Ramos (cell line): ENCODE measurements around the gene ITIH3.

ENCODE experiments used
- in situ Hi-C: fragments of 300-500 bp; cut with MboI; formaldehyde crosslinking; loops from one replicate; pipeline ENCODE4 v1.14.3; 2022; ENCODE audit warnings: low sequenced_read_pairs; ENCODE audit not compliant: unreplicated experiment

The ITIH3 gene

DNA sequence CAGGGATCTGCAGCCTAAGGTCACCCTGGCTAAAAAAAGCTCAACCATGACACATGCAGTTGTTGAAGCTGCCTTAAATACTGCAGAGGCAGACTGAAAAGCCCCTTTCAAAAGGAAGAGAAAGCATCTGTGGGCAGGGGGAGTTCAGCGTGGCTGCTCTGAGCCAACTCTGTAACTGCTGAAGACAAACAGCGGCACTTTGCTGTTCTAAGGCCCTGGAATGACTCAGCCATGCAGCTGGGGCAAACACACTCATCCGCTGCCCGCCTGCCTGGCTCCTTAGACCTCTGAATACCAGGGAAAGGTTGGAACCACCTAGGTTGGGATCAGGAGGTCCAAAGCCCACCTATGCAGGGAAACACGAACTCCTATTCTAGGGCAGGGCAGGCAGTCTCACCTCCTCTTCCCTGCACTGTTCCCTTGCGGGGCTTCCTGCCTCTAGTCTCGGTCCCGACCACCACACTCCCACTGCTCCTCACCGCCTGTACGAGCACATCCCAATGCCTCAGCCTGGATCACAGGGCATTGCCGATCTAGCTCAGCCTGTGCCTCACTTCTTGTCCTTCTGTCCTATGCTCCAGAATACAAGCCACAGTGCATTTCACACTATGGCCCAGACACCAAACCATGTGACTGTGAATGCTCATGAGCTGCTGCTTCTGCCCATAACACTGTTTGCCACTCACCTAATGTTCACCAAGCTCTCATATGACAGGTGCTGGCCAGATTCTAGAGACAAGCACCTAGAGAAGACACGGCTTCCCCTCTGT, 46.8 kb downstream of the ITIH3 start:
- in situ Hi-C loops, result no loop called here

DNA sequence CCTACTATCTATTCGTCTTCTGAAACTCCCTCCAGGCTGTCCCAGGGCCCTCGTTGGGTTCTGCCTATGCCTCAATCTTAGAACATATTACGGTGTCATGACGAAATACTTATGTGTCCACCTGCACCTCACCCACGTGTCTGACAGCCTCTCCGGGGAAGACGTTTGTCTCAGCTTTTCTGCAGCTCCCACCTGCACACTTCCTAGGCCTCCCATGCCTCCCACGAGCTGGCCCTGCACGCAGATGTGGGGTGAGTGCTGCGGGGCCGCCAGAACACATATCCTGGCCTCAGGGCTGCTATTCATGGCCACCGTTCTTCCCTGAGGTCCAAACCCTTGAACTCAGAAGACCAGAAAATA, 47.4 kb downstream of the ITIH3 start:
- in situ Hi-C loops, result no loop called here

DNA sequence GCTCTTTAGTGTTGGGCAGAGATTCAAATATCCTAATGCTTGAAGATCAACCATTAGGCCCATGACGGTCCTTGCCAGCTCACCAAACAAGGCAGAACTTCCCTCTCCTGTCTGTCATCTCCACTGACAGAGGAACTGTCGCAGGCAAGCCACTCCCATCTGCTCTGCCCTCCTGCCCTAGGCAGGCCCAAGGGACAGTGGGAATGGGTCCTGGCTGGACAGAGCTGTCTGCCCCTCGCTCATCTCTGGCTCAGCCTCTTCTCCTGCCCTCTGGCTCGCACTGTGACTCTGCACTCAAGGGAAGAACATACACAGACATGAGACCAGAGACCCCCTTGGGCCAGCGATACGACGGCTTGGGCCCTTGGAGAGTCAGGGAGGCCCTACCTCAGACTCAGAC, 47.8 kb downstream of the ITIH3 start:
- in situ Hi-C loops, result no loop called here

DNA sequence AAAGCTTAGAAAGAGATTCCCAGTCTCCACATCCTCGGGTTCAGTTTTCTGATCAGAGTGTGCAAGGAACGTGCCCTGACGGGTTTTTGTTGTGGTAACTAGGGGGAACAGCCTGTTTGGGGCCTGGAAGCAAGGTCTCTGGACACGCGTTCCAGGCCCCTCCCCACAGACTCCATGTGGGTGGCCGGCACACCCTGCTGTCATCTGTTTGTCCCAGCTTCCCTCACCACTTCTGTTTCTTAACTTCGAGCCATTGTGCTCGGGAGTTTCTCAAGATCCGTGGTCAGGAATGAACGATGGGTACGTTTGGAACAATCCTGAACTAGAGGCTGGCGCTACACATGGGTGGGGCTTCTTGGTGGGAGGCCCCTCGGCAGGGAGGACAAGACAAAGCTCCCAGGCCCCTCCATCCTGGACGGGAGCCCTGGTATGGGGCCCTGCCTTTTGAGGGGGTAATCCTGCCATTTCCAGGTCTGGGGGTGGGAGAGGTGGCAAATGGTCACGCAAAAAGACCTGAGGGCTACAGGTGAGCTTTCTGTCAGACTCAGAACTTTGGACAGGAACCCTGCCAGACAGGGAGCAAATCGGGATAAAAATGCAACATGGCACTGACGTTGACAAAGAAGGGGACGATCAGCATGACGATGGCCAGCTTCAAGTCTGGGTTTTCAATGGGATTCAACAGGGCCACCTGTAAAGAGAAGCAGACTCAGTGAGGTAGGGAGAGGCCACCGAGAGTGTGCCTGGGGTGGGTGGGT, 48.7 kb downstream of the ITIH3 start:
- in situ Hi-C loops, result no loop called here

DNA sequence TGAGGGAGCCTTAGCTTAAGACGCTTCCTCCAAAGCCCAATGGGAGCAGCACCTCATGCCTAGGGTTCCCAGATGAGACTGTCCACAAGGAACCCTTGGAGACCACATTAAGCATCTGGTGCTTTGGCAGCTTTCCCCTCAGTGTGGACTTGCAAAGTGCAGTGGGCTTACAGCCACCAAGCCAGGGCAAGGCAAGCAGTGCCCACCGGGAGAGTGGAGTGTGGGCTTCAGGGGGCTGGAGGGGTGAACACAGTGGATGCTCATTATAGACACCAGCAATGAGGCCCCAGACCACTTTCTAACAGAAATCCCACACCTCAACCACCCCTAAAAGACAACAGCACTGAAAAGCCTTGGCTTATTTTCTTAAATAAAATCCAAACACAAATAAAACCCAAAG, 49.3 kb downstream of the ITIH3 start:
- in situ Hi-C loops, result no loop called here

DNA sequence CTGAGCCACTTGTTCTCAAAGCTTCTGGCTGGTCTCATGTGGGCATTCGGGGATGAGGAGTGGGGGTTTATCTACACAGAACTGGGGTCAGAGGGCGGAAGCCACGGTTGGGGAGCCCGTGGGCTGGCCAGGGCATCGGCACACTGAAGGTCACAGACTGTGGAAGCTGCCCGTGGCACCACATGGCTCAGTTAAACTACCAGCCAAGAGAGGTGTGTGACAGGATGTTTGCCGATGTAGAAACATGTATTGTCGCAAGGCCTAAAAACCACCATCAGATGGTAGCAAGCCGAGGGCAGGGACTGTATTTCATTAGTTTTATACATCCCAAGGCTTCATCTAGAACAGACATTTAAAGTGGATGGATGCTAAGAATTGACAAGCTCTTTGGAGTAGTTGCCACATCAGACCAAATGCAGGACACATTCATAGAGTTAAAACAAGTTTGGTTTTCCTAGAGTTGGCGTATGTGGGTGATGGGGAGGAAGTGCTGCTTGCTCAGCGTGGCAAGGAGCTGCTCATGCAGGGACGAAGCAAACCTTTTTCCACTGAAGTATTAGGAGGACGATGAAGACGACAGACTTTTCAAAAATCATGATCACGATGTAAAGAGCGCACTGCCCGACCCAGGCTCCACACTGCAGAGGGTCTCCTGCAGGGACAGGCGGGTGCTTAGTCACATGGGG, 49.8 kb downstream of the ITIH3 start:
- in situ Hi-C loops, result no loop called here

DNA sequence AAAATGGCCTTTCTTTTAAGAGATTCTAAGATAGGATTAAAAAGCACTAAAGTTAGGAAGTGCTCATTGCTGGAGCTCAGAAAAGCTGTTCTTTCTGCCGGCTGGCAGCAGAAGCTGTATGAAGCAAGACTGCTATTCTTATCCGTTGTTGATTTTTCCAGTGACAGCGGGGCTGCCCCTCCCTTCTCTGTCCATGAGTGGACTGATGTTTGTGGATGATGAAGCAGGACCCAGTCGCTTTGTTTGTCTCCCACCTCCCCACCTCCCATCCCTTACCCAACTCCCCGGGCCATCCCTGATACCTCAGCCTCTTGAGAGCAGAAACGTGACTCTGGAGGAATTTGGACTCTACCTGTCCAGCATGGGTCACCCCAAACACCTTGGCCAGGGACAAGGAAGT, 50.6 kb downstream of the ITIH3 start:
- in situ Hi-C loops, result loop anchor here (5.0 kb wide), 1 partner anchor 227 kb away; no protein-coding TSS in a partner anchor

DNA sequence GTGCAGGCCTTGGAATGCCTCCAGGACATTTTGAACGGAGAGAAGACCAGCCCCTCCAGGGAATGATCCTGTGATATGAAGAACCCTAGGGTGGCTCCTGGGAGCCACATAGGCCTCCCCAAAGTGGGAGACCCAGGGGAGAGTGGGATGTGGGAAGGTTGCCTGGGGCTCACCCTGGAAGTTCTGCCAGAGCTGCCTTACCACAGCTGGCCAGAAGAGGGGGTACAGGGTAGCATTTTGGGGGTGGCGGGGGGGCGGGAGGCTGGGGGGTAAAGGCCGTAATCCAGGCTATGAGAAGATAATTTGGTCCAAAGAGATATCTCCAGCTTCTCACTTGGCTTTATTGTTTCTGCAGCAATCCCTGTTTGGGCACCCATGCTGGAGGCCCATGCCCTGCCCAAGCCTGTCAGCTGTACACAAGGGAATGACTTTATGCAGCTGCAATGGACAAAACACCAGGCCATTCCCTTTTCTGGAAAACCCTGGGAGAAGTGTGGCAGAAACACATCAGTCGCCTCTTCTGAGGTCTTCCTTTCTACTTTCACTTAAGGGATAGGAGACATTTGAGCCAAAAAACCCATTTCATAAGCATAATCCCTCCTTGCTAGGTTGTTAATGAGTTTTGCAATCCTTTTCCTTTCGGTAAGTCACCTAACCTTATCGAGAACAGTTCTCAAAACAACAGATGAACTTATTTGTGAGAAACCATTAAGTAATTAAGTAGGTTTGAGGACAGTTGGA, 51.3 kb downstream of the ITIH3 start:
- in situ Hi-C loops, result loop anchor here (5.0 kb wide), 1 partner anchor 226 kb away; no protein-coding TSS in a partner anchor

DNA sequence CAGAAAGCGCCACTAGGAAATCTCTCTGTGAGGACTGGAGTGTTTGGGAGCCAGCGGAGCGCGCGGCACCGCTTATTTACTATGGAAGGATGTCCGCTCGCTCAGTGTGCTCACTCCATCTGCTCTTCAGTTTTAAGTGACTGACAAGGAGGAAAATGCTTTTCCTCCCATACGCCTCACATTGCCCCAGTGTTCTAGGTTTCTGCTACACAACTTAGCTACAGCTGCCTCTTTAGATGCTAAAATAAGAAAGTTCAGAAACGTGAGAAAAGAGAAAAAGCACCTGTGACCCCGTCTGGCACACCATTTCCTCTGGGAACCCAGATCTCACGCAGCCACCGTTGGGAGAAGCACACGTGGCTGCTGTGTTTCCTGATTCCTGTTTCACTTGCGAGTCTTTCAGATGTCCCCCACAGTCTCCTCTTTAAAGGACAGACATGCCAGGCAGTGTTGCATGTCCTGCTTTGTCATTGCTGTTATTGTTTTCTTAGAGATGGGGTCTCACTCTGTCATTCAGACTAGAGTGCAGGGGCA, 51.9 kb downstream of the ITIH3 start:
- in situ Hi-C loops, result loop anchor here (5.0 kb wide), 1 partner anchor 226 kb away; no protein-coding TSS in a partner anchor

DNA sequence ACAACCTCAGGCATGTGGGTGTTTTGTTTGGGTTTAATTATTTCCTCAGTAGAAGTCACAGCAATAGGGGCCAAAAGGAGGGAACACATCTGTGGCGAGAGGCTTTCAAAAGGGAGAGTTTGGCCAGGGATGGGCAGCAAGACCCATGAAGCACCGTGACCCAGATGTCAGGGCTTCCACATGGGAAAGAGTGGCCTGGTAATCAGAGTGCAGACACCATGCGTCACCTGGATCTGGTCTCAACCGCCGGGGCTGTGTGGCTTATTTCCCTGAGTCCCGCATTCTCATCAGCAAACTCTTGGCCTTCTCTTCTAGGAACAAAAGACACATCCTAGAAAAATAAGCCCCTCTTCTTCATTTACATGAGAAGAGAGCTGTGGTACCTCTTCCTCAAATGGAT, 52.6 kb downstream of the ITIH3 start:
- in situ Hi-C loops, result loop anchor here (5.0 kb wide), 1 partner anchor 225 kb away; no protein-coding TSS in a partner anchor

DNA sequence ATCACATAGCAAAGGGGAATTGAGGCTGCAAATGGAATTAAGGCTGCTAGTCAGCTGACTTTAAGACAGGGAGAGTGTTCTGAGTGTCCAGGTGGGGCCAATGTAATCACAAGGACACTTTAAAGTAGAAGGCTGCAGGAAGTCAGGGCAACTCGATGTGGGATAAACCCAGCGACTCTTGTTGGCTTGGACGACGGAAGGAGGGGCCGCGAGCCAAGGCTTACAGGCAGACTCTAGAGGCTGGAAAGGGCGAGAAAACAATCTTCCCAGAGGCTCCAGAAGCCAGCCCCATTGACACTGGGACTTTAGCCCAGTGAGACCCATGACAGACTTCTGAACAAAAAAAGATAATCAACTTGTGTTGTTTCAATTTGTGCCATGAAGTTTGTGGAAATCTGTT, 53.1 kb downstream of the ITIH3 start:
- in situ Hi-C loops, result loop anchor here (5.0 kb wide), 1 partner anchor 225 kb away; no protein-coding TSS in a partner anchor

DNA sequence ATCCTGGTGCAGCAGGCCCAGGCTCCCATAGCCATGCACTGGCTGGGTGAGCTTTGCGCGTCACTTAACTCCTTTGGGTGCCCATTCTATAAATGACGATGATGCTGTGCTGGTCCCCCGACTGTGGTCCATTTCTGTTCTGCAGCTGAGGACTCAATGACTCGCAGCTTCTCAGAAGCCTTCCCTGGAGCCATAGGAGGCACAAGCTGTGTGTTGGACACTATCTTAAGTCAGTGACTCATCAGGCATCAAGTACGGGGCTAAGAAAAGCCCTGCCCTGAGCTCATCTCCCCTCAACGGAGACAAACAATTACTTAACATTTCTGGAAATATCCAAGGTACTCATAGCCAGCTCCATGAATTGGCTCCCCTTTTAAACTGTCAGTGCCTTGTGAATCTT, 54.0 kb downstream of the ITIH3 start:
- in situ Hi-C loops, result loop anchor here (5.0 kb wide), 1 partner anchor 224 kb away; no protein-coding TSS in a partner anchor

DNA sequence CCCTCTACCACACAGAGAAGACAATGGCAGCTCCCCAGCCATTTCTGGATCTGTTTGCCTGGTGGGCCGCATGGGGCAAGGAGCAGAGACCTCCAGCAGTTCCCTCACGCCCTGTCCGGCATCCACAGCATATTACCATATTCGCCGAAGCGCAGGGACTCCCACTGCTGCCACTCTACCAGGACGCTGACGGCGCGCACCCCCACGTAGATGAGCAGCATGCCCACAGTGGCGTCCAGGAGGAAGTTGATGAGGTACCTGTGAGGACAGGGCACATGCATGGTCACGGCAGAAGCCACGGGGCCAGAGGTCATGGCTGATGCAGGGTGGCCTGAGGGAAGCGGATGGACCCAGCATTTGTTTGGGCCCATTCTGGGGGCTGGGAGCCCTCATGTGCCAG, 55.1 kb downstream of the ITIH3 start:
- in situ Hi-C loops, result loop anchor here (5.0 kb wide), 1 partner anchor 223 kb away; no protein-coding TSS in a partner anchor

DNA sequence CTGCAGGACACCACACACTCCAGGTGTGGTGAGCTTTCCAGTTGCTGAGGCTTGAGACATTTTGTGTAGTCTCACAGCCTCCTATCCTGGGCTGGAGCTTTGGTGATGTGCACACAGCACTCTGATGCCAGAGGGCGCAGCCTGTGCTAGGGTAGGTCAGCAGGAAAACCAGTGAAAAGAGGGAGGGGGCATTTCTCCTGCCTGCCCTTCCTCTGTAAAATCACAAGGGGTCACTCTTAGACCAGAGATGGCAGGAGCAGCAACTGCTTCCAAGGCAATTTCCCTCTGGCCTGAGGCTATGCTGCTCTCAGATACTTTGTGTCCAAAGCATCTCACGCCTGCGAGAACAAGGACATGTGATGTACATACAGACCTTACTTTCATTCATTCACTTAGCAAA, 56.8 kb downstream of the ITIH3 start:
- in situ Hi-C loops, result no loop called here

DNA sequence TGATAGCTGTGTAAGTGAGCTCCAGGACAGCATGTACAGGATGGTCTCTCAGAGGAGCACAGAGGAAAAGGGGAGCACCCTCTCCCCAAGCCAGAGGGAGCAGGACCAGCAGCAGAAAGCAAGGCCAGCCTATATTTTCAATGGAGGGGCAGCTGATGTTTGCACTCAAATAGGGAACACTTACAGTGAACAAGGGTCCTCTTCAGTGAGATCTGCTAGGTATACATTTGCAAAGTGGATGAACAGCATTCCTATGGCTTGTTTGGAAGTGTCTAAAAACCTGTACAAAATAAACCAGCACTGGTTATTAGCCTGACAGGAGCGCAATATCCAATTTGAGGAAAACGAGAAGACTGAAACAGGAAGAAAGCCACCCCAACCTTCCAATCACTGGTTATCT, 57.8 kb downstream of the ITIH3 start:
- in situ Hi-C loops, result no loop called here

DNA sequence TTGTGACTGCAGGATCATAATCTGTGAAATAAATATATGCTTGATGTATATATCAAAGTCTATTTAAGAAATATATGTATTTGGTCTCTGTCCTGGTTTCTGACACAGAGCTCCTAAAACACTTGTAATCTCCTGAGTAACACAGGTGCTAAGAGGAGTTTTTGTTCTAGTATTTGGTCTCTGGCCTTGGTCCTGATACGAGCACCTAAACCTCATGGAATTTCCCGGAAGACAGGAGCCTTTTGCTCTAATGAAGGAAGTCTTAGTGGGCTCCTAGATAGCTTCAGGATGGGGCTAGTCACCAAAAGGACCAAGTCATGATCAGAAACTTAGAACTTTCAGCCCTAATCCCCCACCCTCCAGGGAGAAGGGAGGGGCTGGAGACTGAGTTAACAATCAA, 59.4 kb downstream of the ITIH3 start:
- in situ Hi-C loops, result no loop called here

DNA sequence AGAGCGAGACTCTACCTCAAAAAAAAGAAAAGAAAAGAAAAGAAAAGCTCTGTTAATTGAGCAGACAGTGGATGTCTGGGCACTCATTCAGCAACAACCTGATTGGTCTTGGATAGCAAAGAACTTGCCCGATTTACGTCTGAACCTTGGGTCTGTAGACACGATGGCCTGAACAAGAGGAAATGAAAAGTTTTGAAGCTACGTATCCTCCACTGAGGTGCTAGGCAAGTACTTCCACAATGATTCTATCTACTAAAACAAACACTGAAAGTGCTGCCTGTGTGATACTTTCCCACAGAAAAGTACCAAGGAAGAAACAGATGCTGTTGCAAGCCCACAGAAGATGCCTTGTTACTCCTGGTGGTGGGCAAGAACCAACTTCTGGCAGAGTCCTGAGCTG, 62.1 kb downstream of the ITIH3 start:
- in situ Hi-C loops, result no loop called here

DNA sequence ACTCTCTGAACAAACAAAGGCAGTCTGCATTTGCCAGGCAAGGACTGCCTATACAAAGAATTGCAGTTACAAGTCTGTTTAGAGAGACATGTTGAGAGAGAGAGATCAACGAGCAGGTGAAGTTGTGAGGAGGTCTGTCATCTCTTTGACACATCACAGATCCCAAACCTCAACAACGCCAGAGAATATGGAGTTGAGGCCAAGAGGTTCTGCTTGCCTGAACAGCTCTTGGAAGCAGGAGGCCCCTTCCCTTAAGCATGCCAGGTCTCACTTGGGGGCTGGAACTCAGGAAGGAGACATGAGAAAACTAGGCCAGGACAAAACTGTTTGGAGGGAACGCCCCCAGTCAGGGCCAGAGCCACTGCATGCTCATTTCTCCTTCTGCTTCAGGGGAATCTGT, 62.5 kb downstream of the ITIH3 start:
- in situ Hi-C loops, result no loop called here

DNA sequence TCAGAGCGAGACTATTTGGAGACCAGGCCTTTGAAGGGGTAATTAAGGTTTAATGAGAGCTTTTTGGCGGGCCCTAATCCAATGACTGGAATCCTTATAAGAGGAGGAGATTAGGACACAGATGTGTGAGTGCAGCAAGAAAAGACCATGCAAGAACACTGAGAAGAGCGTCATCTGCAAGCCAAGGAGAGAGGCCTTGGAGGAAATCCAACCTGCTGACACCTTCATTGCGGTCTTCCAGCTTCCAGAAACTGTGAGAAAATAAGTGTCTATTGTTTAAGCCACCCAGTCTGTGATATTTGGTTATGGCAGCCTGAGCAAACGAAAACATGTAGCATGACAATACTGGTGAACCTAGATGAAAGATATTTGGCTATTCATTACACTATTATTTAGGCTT, 63.3 kb downstream of the ITIH3 start:
- in situ Hi-C loops, result no loop called here
